Neuronal stem cell (in vitro differentiated cells): ENCODE data around the gene RNLS. TPM values are rescaled to one million over a fixed set of nuclear protein-coding genes. Genes with fewer than 3 reads are reported as not detected.

Experiments
- DNase-seq: peaks from one replicate; pipeline ENCODE4 v3.0.0-alpha.2; 2013; ENCODE audit warnings: low spot score
- H2AFZ ChIP-seq: one replicate; pipeline ENCODE4 v1.6.1; 2013; ENCODE audit warnings: mild to moderate bottlenecking, low read length, inconsistent platforms
- H2AK5ac ChIP-seq: 2 replicates; pipeline ENCODE4 v1.6.1; 2013; ENCODE audit warnings: low read depth, mild to moderate bottlenecking, inconsistent platforms, low read length, moderate library complexity, mixed read lengths
- H2BK120ac ChIP-seq: 2 replicates; pipeline ENCODE4 v1.6.1; 2013; ENCODE audit warnings: low read depth, mild to moderate bottlenecking, inconsistent platforms, low read length, moderate library complexity, mixed read lengths
- H2BK12ac ChIP-seq: one replicate; pipeline ENCODE4 v1.6.1; 2013; ENCODE audit warnings: low read length, inconsistent platforms
- H2BK15ac ChIP-seq: 2 replicates; pipeline ENCODE4 v1.6.1; 2013; ENCODE audit warnings: mild to moderate bottlenecking, low read length, inconsistent platforms, mixed read lengths
- H2BK5ac ChIP-seq: one replicate; pipeline ENCODE4 v1.6.1; 2013; ENCODE audit warnings: inconsistent platforms, mild to moderate bottlenecking, low read length, moderate library complexity
- H3K14ac ChIP-seq: one replicate; pipeline ENCODE4 v1.6.1; 2013; ENCODE audit warnings: low read length, inconsistent platforms
- H3K18ac ChIP-seq: 2 replicates; pipeline ENCODE4 v1.6.1; 2013; ENCODE audit warnings: low read length, inconsistent platforms
- H3K23ac ChIP-seq: 2 replicates; pipeline ENCODE4 v1.6.1; 2013; ENCODE audit warnings: low read depth, mild to moderate bottlenecking, mixed read lengths, low read length, inconsistent platforms; ENCODE audit not compliant: poor library complexity
- H3K27ac ChIP-seq: replicated peaks from 3 replicates; pipeline ENCODE4 v1.5.1; 2013; ENCODE audit warnings: low read length, inconsistent platforms
- H3K27me3 ChIP-seq, 3 experiments: 2 replicates each; pipeline ENCODE4 v1.6.1; 2013; ENCODE audit warnings: low read length in 3 of 3, mild to moderate bottlenecking in 2 of 3, inconsistent platforms in 1 of 3, low read depth in 1 of 3, mixed read lengths in 1 of 3, moderate library complexity in 1 of 3; ENCODE audit not compliant: control insufficient read depth in 3 of 3, insufficient read depth in 3 of 3
- H3K36me3 ChIP-seq, 2 donors: replicated peaks in 1 of 2; 2 replicates each; pipeline ENCODE4 v1.6.1; 2013; ENCODE audit warnings: low read length in 2 of 2; ENCODE audit not compliant: control insufficient read depth in 2 of 2, insufficient read depth in 2 of 2
- H3K4ac ChIP-seq: 2 replicates; pipeline ENCODE4 v1.6.1; 2013; ENCODE audit warnings: inconsistent platforms, mild to moderate bottlenecking, low read length, moderate library complexity
- H3K4me1 ChIP-seq, 2 donors: 1 replicate in 1 of 2; 2 replicates in 1 of 2; pipeline ENCODE4 v1.6.1; 2013; ENCODE audit warnings: low read length in 2 of 2, low read depth in 1 of 2; ENCODE audit not compliant: control insufficient read depth in 2 of 2, insufficient read depth in 1 of 2
- H3K4me2 ChIP-seq: one replicate; pipeline ENCODE4 v1.6.1; 2013; ENCODE audit warnings: mild to moderate bottlenecking, low read length, inconsistent platforms; ENCODE audit not compliant: insufficient read depth, poor library complexity, severe bottlenecking
- H3K4me3 ChIP-seq, 2 donors: 2 replicates each; pipeline ENCODE4 v1.5.1; 2013; ENCODE audit warnings: low read length in 2 of 2, mild to moderate bottlenecking in 2 of 2, inconsistent platforms in 1 of 2, moderate library complexity in 1 of 2
- H3K79me1 ChIP-seq: one replicate; pipeline ENCODE4 v1.6.1; 2013; ENCODE audit warnings: low read depth, mild to moderate bottlenecking, inconsistent platforms, low read length, moderate library complexity
- H3K9ac ChIP-seq: one replicate; pipeline ENCODE4 v1.6.1; 2013; ENCODE audit warnings: mild to moderate bottlenecking, low read depth, low read length, inconsistent platforms; ENCODE audit not compliant: poor library complexity
- H3K9me3 ChIP-seq, 2 donors: replicated peaks in 1 of 2; 2 replicates each; pipeline versions ENCODE3 to v1.6.1; 2013; ENCODE audit warnings: low read length in 2 of 2, mild to moderate bottlenecking in 2 of 2, inconsistent platforms in 1 of 2, low read depth in 1 of 2, mixed read lengths in 1 of 2, moderate library complexity in 1 of 2; ENCODE audit not compliant: control insufficient read depth in 2 of 2, insufficient read depth in 1 of 2
- H4K8ac ChIP-seq: one replicate; pipeline ENCODE4 v1.6.1; 2013; ENCODE audit warnings: low read depth, mild to moderate bottlenecking, inconsistent platforms, low read length, moderate library complexity
- H4K91ac ChIP-seq: one replicate; pipeline ENCODE4 v1.6.1; 2013; ENCODE audit warnings: low read length, low read depth, mild to moderate bottlenecking, inconsistent platforms; ENCODE audit not compliant: poor library complexity
- WGBS, 2 donors: extraction: QIAGEN DNeasy Blood & Tissue Kit; methylation state at CpG; one replicate each; pipeline ENCODE4 v1.1.7; 2013; ENCODE audit warnings: missing lambda C conversion rate in 2 of 2, mixed read lengths in 1 of 2; ENCODE audit not compliant: insufficient read length in 2 of 2, insufficient replicate concordance in 1 of 2; ENCODE audit errors: extremely low coverage in 2 of 2; 5-methylcytosine and 5-hydroxymethylcytosine counted together
- small RNA-seq: library from polyadenylated mRNA; stranded (forward); fragments of <200 nt; extraction: miRNeasy Mini kit (QIAGEN cat#:217004); gene quantifications from one replicate; pipeline ENCODE3, GENCODE V24; 2013; ENCODE audit not compliant: insufficient read depth

Gene RNLS

DNA sequence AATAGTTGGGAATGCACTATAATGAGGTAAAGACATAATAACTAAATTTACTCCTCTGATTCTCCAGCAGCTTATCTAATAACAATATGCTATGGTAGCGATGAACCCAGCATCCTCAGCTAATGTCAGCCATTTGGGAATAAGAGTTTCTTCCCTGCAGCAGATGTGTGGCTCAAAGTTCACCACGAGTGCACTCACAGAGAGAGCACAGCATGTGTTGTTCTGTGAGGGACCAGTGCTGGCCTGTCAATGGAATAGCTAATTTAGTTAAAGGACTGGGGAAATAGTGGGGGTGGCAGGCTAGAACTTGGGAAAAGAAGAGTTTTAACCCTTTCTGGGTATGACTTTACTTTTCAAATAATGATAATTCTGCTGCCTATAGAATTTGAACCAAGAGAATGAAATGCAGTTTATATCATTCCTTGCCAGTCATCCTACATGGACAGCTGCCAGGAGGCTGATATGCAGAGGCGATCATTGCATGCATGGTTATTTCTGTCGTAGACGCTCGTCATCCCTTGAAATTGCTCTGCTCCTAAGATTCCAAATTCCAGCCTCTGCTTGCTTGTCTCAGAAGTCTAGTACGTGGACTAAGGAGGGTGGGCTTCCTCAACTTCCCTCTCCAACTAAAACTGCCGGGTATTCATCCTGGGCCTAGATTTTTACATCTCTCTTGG, 355.6 kb downstream of the RNLS start:
- no peak overlapping the region for H3K9ac ChIP-seq
- H3K4ac ChIP-seq = no peak overlapping the region
- H2AK5ac ChIP-seq = no peak overlapping the region
- no peak overlapping the region for H3K4me3 ChIP-seq
- no peak overlapping the region for H2BK12ac ChIP-seq
- no peaks in the 10 kb centered on the region for H3K79me1 ChIP-seq
- H3K23ac ChIP-seq = no peak overlapping the region
- H3K27ac ChIP-seq = no peak overlapping the region
- H3K4me1 ChIP-seq = peaks cover 0 to 11% of the 10 kb centered on the region in 2 donors
- peaks cover 0 to 2% of the 10 kb centered on the region in 2 donors for H3K9me3 ChIP-seq
- no peaks in the 10 kb centered on the region for H3K36me3 ChIP-seq
- no peak overlapping the region for H3K18ac ChIP-seq
- WGBS, 2 donors = no CpG with 5 or more reads among the region's 8 CpGs
- no peak overlapping the region for H3K4me2 ChIP-seq
- H2AFZ ChIP-seq = peak overlapping the region; percentile 35
- H2BK5ac ChIP-seq = no peak overlapping the region
- no peak overlapping the region for H4K8ac ChIP-seq
- no peaks in the 10 kb centered on the region for H3K27me3 ChIP-seq
- H2BK15ac ChIP-seq = no peak overlapping the region
- DNase-seq = no peak
- no peak overlapping the region for H2BK120ac ChIP-seq
- no peak overlapping the region for H3K14ac ChIP-seq
- H4K91ac ChIP-seq = no peak overlapping the region

DNA sequence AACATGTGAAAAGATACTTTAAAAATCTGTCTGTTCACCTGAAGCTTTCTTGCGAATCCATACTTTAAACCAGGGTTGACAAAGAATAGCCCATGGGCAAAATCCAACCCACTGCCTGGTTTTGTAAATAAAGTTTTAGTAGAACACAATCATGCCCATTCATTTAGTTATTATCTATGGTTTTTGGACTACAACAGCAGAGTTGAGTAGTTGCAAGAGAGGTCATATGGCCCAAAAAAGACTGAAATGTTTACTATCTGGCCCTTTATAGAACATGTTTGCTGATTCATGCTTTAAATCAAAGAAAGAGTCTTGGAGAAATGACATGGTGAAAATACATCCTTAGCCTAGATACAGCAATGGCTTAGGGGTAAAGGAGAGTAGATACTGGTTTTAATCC, 356.2 kb downstream of the RNLS start:
- H2AFZ ChIP-seq = peak overlapping the region; percentile 35
- H3K18ac ChIP-seq = no peak overlapping the region
- H3K23ac ChIP-seq = no peak overlapping the region
- H2BK5ac ChIP-seq = no peak overlapping the region
- H2BK120ac ChIP-seq = no peak overlapping the region
- no peak overlapping the region for H4K8ac ChIP-seq
- H3K27ac ChIP-seq = no peak overlapping the region
- H3K27me3 ChIP-seq = no peaks in the 10 kb centered on the region
- WGBS, 2 donors = no CpG with 5 or more reads among the region's 1 CpG
- H2BK12ac ChIP-seq = no peak overlapping the region
- H3K4me3 ChIP-seq = no peak overlapping the region
- H3K79me1 ChIP-seq = no peaks in the 10 kb centered on the region
- H3K4ac ChIP-seq = no peak overlapping the region
- no peak for DNase-seq
- H2BK15ac ChIP-seq = no peak overlapping the region
- no peaks in the 10 kb centered on the region for H3K36me3 ChIP-seq
- H3K14ac ChIP-seq = no peak overlapping the region
- H3K9me3 ChIP-seq = peaks cover 0 to 2% of the 10 kb centered on the region in 2 donors
- H3K4me1 ChIP-seq = peaks cover 0 to 8% of the 10 kb centered on the region in 2 donors
- H3K9ac ChIP-seq = no peak overlapping the region
- H2AK5ac ChIP-seq = no peak overlapping the region
- H3K4me2 ChIP-seq = no peak overlapping the region
- H4K91ac ChIP-seq = no peak overlapping the region

DNA sequence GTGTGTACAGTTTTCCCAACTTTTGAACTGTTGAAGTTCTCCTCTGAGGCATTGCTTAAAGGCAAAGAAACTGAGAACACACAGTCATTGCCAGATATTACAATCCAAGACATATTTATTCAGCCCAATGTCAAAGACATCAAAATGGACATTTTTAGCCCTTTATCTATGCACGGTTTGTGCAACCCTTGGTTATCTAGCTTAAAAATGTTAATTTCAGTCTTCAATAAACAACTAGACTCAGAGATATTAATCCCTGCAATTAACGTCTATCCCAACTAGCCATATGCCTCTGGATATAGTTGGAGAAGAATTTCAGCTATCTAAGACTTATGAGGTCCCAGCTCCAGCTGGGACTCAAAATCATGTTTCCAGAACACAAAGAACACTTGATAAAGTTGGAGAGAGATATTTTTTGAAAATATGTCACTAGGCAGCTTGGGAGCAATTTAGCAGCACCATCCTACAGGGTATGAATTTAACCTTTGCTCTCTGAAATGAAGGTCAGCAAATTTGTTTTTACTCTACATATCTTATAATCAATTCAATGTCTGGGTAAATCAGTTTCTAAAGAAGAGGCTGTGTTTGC, 357.0 kb downstream of the RNLS start:
- Histone ChIP-seq H2BK5ac (no peak overlapping the region), H3K9me3 (no peaks in the 10 kb centered on the region), H3K36me3 (no peaks in the 10 kb centered on the region), H4K91ac (no peak overlapping the region), H2BK120ac (no peak overlapping the region), H2BK12ac (no peak overlapping the region), H3K4me2 (no peak overlapping the region), H3K18ac (no peak overlapping the region), H3K79me1 (no peaks in the 10 kb centered on the region), H3K4me1 (peaks cover 0 to 4% of the 10 kb centered on the region in 2 donors), H3K4ac (no peak overlapping the region), H2BK15ac (no peak overlapping the region), H3K9ac (no peak overlapping the region), H3K23ac (no peak overlapping the region), H2AK5ac (no peak overlapping the region), H3K4me3 (no peak overlapping the region), H3K27me3 (no peaks in the 10 kb centered on the region), H3K14ac (no peak overlapping the region), H4K8ac (no peak overlapping the region), H2AFZ (no peak overlapping the region), H3K27ac (no peak overlapping the region)
- WGBS, 2 donors = no CpG with 5 or more reads among the region's 2 CpGs
- no peak for DNase-seq

Small RNAs within 50 kb of the gene (small RNA-seq; reads per million reads assigned to genes)
- gene AL353149.1 (not detected), gene RF00019 (not detected)
